ENCODE results near the gene GP5. TPM values are rescaled to one million over a fixed set of nuclear protein-coding genes. Genes with fewer than 3 reads are reported as not detected.

GP5 gene
- total and polyA plus RNA-seq, 4 experiments from 2014 or later = 1.3 to 4.2 (median 2.8) TPM

DNA sequence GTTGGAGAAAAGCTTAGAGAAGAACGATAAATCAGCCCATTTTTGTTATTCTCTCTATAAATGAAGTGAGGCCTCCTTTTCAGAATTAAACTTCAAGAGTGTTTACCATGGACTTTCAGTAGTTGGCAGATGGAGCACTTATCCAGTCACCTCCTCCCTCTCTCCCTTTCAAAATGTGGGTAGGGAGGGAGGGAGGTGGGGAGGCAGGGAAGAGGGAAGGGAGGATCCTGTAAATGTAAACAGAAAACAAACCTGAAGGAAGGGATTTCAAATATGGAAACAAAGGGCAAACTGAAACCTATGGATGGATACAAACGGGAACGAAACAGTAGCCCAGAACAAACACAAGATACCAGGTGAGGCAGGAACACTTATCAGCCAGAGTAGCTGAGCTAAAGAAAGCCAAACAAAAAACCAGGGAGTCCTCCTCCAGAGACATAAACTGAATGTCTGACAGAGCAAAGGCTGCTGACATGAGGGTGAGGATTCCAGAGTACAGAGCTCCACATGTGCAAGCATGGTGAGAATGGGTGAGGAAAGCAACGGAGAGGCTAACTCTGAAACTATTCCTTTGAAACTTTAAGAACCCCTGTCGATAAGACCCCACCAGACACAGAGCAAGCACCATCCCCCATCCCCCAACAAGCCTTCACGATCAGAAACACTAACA is 41.0 kb upstream of the GP5 start:
- Histone ChIP-seq H3K36me3 (ENCODE audit: insufficient read depth, low read length) (peaks cover 34% of the 10 kb centered on the region), H3K9me3 (ENCODE audit: control insufficient read depth in 1 of 2, low read length in 2 of 2) (no peaks in the 10 kb centered on the region), H3K4me1 (ENCODE audit: insufficient read depth, low read length) (no peaks in the 10 kb centered on the region), H3K4me3 (ENCODE audit: low read length in 2 of 2) (no peak overlapping the region), H3K27ac (ENCODE audit: low read depth, low read length) (no peak overlapping the region), H3K27me3 (ENCODE audit: insufficient read depth, low read length) (no peaks in the 10 kb centered on the region)
- Mint-ChIP-seq H3K27ac (peak overlapping the region in 3 of 7 donors; percentile 40 to 69 (median 55)), H3K36me3 (peaks cover 55 to 76% of the 10 kb centered on the region in 2 donors), H3K9me3 (no peaks in the 10 kb centered on the region), H3K4me1 (peaks cover 0 to 5% (median 3%) of the 10 kb centered on the region in 4 donors), H3K27me3 (no peaks in the 10 kb centered on the region), H3K4me3 (no peak overlapping the region)
- intact Hi-C loops (cut with micrococcal nuclease) = no loop called here
- ChIA-PET POLR2A (ENCODE audit: partially characterized antibody) (no interaction called here), CTCF (ENCODE audit: partially characterized antibody) (interaction anchor here (1.0 to 1.8 kb wide), 3 partner anchors 10 to 32 kb away, joined by 3 to 5 read pairs (median 3); no protein-coding TSS in a partner anchor)
- no peak for DNase-seq

DNA sequence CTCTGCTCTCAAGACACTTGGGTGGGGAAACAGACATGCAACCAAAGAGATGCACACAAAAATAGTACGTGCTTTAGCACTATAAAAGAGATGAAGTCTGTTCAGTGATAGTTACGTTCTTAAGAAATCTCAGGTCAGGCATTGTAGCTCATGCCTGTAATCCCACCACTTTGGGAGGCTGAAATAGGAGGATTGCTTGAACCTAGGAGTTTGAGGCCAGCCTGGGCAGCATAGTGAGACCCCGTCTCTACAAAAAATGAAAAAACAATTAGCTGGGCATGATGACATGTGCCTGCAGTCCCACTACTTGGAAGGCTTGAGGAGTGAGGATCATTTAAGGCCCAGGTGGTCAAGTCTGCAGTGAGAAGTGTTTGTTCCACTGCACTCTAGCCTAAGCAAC is 35.4 kb upstream of the GP5 start:
- Mint-ChIP-seq H3K4me1 (peaks cover 0 to 5% (median 2%) of the 10 kb centered on the region in 4 donors), H3K27ac (no peak overlapping the region), H3K9me3 (no peaks in the 10 kb centered on the region), H3K4me3 (no peak overlapping the region), H3K36me3 (peaks cover 56 to 76% of the 10 kb centered on the region in 2 donors), H3K27me3 (no peaks in the 10 kb centered on the region)
- H3K27me3 ChIP-seq (ENCODE audit: insufficient read depth, low read length) = no peaks in the 10 kb centered on the region
- no peaks in the 10 kb centered on the region for H3K4me1 ChIP-seq (ENCODE audit: insufficient read depth, low read length)
- H3K4me3 ChIP-seq (ENCODE audit: low read length in 2 of 2) = no peak overlapping the region
- POLR2A ChIA-PET (ENCODE audit: partially characterized antibody) = no interaction called here
- CTCF ChIA-PET (ENCODE audit: partially characterized antibody) = no interaction called here
- H3K36me3 ChIP-seq (ENCODE audit: insufficient read depth, low read length) = peaks cover 43% of the 10 kb centered on the region
- H3K9me3 ChIP-seq (ENCODE audit: control insufficient read depth in 1 of 2, low read length in 2 of 2) = no peaks in the 10 kb centered on the region
- H3K27ac ChIP-seq (ENCODE audit: low read depth, low read length) = no peak overlapping the region
- intact Hi-C loops (cut with micrococcal nuclease) = no loop called here
- no peak for DNase-seq

DNA sequence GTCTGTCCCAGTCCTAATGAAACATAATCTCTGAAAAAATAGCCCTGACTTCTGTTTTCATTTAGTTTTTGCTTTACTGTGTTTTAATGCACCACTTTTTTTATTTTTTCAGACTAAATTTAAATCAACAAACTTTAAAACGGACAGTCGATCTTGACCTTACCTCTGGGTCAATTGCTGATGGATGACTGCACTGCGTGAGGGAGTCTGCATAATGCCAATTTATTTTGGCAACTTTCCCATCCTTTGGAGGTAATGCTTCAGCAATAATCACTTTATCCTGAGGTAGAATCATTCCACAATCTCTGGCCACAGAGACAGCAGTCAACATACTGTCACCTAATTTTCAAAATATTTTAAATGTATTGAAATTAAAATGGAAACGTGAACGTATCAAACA is 32.5 kb upstream of the GP5 start:
- intact Hi-C loops (cut with micrococcal nuclease) = no loop called here
- H3K36me3 Mint-ChIP-seq = peaks cover 56 to 72% of the 10 kb centered on the region in 2 donors
- H3K27me3 Mint-ChIP-seq = no peaks in the 10 kb centered on the region
- H3K4me3 Mint-ChIP-seq = no peak overlapping the region
- H3K4me1 ChIP-seq (ENCODE audit: insufficient read depth, low read length) = no peaks in the 10 kb centered on the region
- CTCF ChIA-PET (ENCODE audit: partially characterized antibody) = no interaction called here
- no peaks in the 10 kb centered on the region for H3K9me3 ChIP-seq (ENCODE audit: control insufficient read depth in 1 of 2, low read length in 2 of 2)
- H3K4me3 ChIP-seq (ENCODE audit: low read length in 2 of 2) = no peak overlapping the region
- no peaks in the 10 kb centered on the region for H3K27me3 ChIP-seq (ENCODE audit: insufficient read depth, low read length)
- peaks cover 40% of the 10 kb centered on the region for H3K36me3 ChIP-seq (ENCODE audit: insufficient read depth, low read length)
- POLR2A ChIA-PET (ENCODE audit: partially characterized antibody) = no interaction called here
- H3K9me3 Mint-ChIP-seq = no peaks in the 10 kb centered on the region
- no peak for DNase-seq
- no peak overlapping the region for H3K27ac ChIP-seq (ENCODE audit: low read depth, low read length)
- H3K4me1 Mint-ChIP-seq = no peaks in the 10 kb centered on the region
- H3K27ac Mint-ChIP-seq = no peak overlapping the region

DNA sequence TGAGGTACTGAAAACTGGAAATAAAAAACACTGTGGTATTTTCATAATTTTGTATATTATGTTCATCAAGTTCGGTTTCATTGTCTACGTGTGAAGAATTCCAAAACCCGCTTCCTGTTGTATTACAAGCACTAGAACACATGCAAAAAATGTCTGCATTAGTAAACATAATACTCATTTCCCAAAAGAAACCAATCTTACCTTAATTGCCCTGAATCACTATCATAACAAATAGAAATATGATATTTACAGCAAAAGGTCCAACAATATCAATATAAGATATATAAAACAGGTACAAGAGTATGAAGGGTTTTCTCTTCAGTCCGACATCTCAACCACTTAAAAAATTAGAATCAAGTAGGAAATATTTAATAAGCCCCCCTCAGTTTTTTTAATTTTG is 26.3 kb upstream of the GP5 start:
- H3K4me3 ChIP-seq (ENCODE audit: low read length in 2 of 2) = no peak overlapping the region
- Mint-ChIP-seq H3K36me3 (peaks cover 43 to 68% of the 10 kb centered on the region in 2 donors), H3K4me1 (no peaks in the 10 kb centered on the region), H3K27me3 (no peaks in the 10 kb centered on the region), H3K27ac (peak overlapping the region in 1 of 7 donors; percentile 59), H3K9me3 (no peaks in the 10 kb centered on the region), H3K4me3 (no peak overlapping the region)
- intact Hi-C loops (cut with micrococcal nuclease) = no loop called here
- no peak for DNase-seq
- POLR2A ChIA-PET (ENCODE audit: partially characterized antibody) = no interaction called here
- CTCF ChIA-PET (ENCODE audit: partially characterized antibody) = no interaction called here
- no peaks in the 10 kb centered on the region for H3K4me1 ChIP-seq (ENCODE audit: insufficient read depth, low read length)
- H3K27ac ChIP-seq (ENCODE audit: low read depth, low read length) = no peak overlapping the region
- peaks cover 14% of the 10 kb centered on the region for H3K36me3 ChIP-seq (ENCODE audit: insufficient read depth, low read length)
- H3K9me3 ChIP-seq (ENCODE audit: control insufficient read depth in 1 of 2, low read length in 2 of 2) = no peaks in the 10 kb centered on the region
- H3K27me3 ChIP-seq (ENCODE audit: insufficient read depth, low read length) = no peaks in the 10 kb centered on the region

- Histone ChIP-seq H3K27ac (ENCODE audit: low read depth, low read length) (no peak overlapping the region), H3K4me3 (ENCODE audit: low read length in 2 of 2) (no peak overlapping the region), H3K4me1 (ENCODE audit: insufficient read depth, low read length) (no peaks in the 10 kb centered on the region), H3K27me3 (ENCODE audit: insufficient read depth, low read length) (no peaks in the 10 kb centered on the region), H3K9me3 (ENCODE audit: control insufficient read depth in 1 of 2, low read length in 2 of 2) (no peaks in the 10 kb centered on the region), H3K36me3 (ENCODE audit: insufficient read depth, low read length) (peaks cover 19% of the 10 kb centered on the region)
- intact Hi-C loops (cut with micrococcal nuclease) = no loop called here
- DNase-seq = no peak
- CTCF ChIA-PET (ENCODE audit: partially characterized antibody) = no interaction called here
- Mint-ChIP-seq H3K4me3 (no peak overlapping the region), H3K36me3 (peaks cover 43 to 68% of the 10 kb centered on the region in 2 donors), H3K4me1 (no peaks in the 10 kb centered on the region), H3K27ac (peak overlapping the region in 1 of 7 donors; percentile 70), H3K27me3 (no peaks in the 10 kb centered on the region), H3K9me3 (no peaks in the 10 kb centered on the region)
- POLR2A ChIA-PET (ENCODE audit: partially characterized antibody) = no interaction called here
These were observed 25.9 kb upstream of the GP5 start for GRCh38 chr3:194424953-194425352.

GRCh38 chr3:194424373-194424772 is 25.3 kb upstream of the GP5 start:
- Mint-ChIP-seq H3K4me3 (no peak overlapping the region), H3K36me3 (peaks cover 40 to 63% of the 10 kb centered on the region in 2 donors), H3K27me3 (no peaks in the 10 kb centered on the region), H3K27ac (peak overlapping the region in 1 of 7 donors; percentile 22), H3K4me1 (no peaks in the 10 kb centered on the region), H3K9me3 (no peaks in the 10 kb centered on the region)
- no peaks in the 10 kb centered on the region for H3K9me3 ChIP-seq (ENCODE audit: control insufficient read depth in 1 of 2, low read length in 2 of 2)
- H3K27ac ChIP-seq (ENCODE audit: low read depth, low read length) = no peak overlapping the region
- peaks cover 17% of the 10 kb centered on the region for H3K36me3 ChIP-seq (ENCODE audit: insufficient read depth, low read length)
- CTCF ChIA-PET (ENCODE audit: partially characterized antibody) = no interaction called here
- H3K27me3 ChIP-seq (ENCODE audit: insufficient read depth, low read length) = no peaks in the 10 kb centered on the region
- no peaks in the 10 kb centered on the region for H3K4me1 ChIP-seq (ENCODE audit: insufficient read depth, low read length)
- no peak overlapping the region for H3K4me3 ChIP-seq (ENCODE audit: low read length in 2 of 2)
- no peak for DNase-seq
- POLR2A ChIA-PET (ENCODE audit: partially characterized antibody) = no interaction called here
- intact Hi-C loops (cut with micrococcal nuclease) = no loop called here

DNA sequence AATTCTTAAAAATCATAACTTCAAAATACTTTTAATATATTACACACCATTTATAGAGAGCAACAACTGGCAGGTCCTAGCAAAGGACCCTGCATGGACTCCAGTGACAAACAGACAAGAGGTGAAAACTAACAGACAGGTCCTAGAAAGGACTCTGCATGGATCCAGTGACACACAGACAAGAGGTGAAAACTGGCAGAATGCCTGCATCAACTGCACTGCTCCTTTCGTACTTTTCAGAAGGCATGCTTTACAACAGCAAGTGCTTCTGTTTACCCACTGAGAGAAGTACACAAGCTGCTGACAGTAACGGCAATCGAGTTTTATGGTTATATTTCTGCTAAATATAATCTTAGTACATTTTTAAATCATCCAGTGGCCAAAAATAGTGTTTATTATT is 24.3 kb upstream of the GP5 start:
- Mint-ChIP-seq H3K4me1 (no peaks in the 10 kb centered on the region), H3K27ac (no peak overlapping the region), H3K36me3 (peaks cover 39 to 62% of the 10 kb centered on the region in 2 donors), H3K4me3 (no peak overlapping the region), H3K9me3 (no peaks in the 10 kb centered on the region), H3K27me3 (no peaks in the 10 kb centered on the region)
- Histone ChIP-seq H3K36me3 (ENCODE audit: insufficient read depth, low read length) (peaks cover 24% of the 10 kb centered on the region), H3K4me1 (ENCODE audit: insufficient read depth, low read length) (no peaks in the 10 kb centered on the region), H3K9me3 (ENCODE audit: control insufficient read depth in 1 of 2, low read length in 2 of 2) (no peaks in the 10 kb centered on the region), H3K27ac (ENCODE audit: low read depth, low read length) (no peak overlapping the region), H3K4me3 (ENCODE audit: low read length in 2 of 2) (no peak overlapping the region), H3K27me3 (ENCODE audit: insufficient read depth, low read length) (no peaks in the 10 kb centered on the region)
- no peak for DNase-seq
- CTCF ChIA-PET (ENCODE audit: partially characterized antibody) = no interaction called here
- POLR2A ChIA-PET (ENCODE audit: partially characterized antibody) = no interaction called here
- intact Hi-C loops (cut with micrococcal nuclease) = no loop called here

Measured in CD4-positive, alpha-beta memory T cell (primary cell).